GM12878 (cell line): ENCODE measurements around the gene DIPK1A. TPM values are rescaled to one million over a fixed set of nuclear protein-coding genes. Genes with fewer than 3 reads are reported as not detected.

Experiments used
- ATAC-seq: fragments of 200-7000 bp; cut with Tn5 transposase; 3 replicates; pipeline ENCODE4 v1.9.1; 2020; ENCODE audit warnings: mild to moderate bottlenecking, moderate library complexity
- BruUV-seq: library from RNA; stranded (reverse); fragments of 400-500 nt; replicated peaks from 2 replicates; lab custom pipeline; 2021; lab: Mats Ljungman, UMichigan
- CTCF ChIA-PET: fragments of 300-600 bp; sonication (Branson Sonifier 250); formaldehyde crosslinking; extraction: SDS; loops from one replicate; lab custom pipeline; 2021; ENCODE audit warnings: inconsistent platforms; lab: Yijun Ruan, JAX
- POLR2A ChIA-PET: fragments of 350-600 bp; formaldehyde crosslinking; extraction: SDS; loops from one replicate; lab custom pipeline; 2021; ENCODE audit warnings: inconsistent platforms; lab: Charles Lee
- RAD21 ChIA-PET: fragments of 300-600 bp; sonication (Branson Sonifier 250); formaldehyde crosslinking; loops from one replicate; lab custom pipeline; 2023; ENCODE audit warnings: antibody characterized with exemption; ENCODE audit not compliant: unreplicated experiment; lab: Charles Lee
- SMC1A ChIA-PET: fragments of 300-600 bp; sonication (Branson Sonifier 250); formaldehyde crosslinking; loops from one replicate; lab custom pipeline; 2023; ENCODE audit not compliant: unreplicated experiment, uncharacterized antibody; lab: Charles Lee
- DNase-seq: peaks from one replicate; pipeline ENCODE4 v3.0.0-alpha.2; 2011; ENCODE audit warnings: low read depth, low spot score
- FAIRE-seq: peaks from 3 replicates; lab custom pipeline; 2011; peaks lifted over from hg19 to GRCh38; lab: Jason Lieb, UNC
- H2AFZ ChIP-seq: 2 replicates; pipeline ENCODE4 v1.6.0; 2011; ENCODE audit warnings: low read depth, low read length, control low read depth; ENCODE audit not compliant: control insufficient read depth
- H3K27ac ChIP-seq: 2 replicates; pipeline ENCODE4 v1.5.1; 2011; ENCODE audit warnings: control low read depth; ENCODE audit not compliant: control insufficient read depth, insufficient read depth
- H3K27me3 ChIP-seq, 2 experiments: replicated peaks in 1 of 2; 2 replicates each; pipeline versions ENCODE4 v1.6.0 to v1.6.1; 2011; ENCODE audit warnings: low read length in 1 of 2; ENCODE audit not compliant: control insufficient read depth in 2 of 2, insufficient read depth in 2 of 2
- H3K36me3 ChIP-seq, 2 experiments: 2 replicates each; pipeline ENCODE4 v1.5.1; 2011; ENCODE audit warnings: low read length in 1 of 2; ENCODE audit not compliant: control insufficient read depth in 2 of 2, insufficient read depth in 2 of 2
- H3K4me1 ChIP-seq: 2 replicates; pipeline ENCODE4 v1.6.1; 2011; ENCODE audit warnings: mild to moderate bottlenecking, low read length, moderate library complexity, mixed read lengths; ENCODE audit not compliant: control insufficient read depth, insufficient read depth
- H3K4me2 ChIP-seq: 2 replicates; pipeline ENCODE4 v1.6.0; 2011; ENCODE audit warnings: control low read depth; ENCODE audit not compliant: control insufficient read depth, insufficient read depth
- H3K4me3 ChIP-seq: fragments of 200-600 bp; sonication (generic); 2 replicates; pipeline ENCODE4 v1.5.1; 2016
- H3K79me2 ChIP-seq: 2 replicates; pipeline ENCODE4 v1.6.0; 2011; ENCODE audit warnings: low read length; ENCODE audit not compliant: control insufficient read depth, insufficient read depth
- H3K9ac ChIP-seq: 2 replicates; pipeline ENCODE4 v1.8.0; 2011; ENCODE audit warnings: low read length, control low read depth, mixed read lengths; ENCODE audit not compliant: control insufficient read depth, insufficient read depth
- H3K9me3 ChIP-seq: replicated peaks from 3 replicates; pipeline ENCODE4 v1.5.1; 2011; ENCODE audit warnings: mild to moderate bottlenecking, low read length; ENCODE audit not compliant: control insufficient read depth, insufficient read depth
- H4K20me1 ChIP-seq: 2 replicates; pipeline ENCODE4 v1.6.0; 2011; ENCODE audit not compliant: control insufficient read depth, insufficient read depth
- EGR1 ChIP-seq, 2 experiments: IDR thresholded peaks; 1 replicate in 1 of 2; 2 replicates in 1 of 2; pipeline ENCODE4 v1.6.1; 2011 to 2012; ENCODE audit warnings: low read depth in 2 of 2, low read length in 2 of 2, borderline replicate concordance in 1 of 2, mild to moderate bottlenecking in 1 of 2, moderate library complexity in 1 of 2
- EP300 ChIP-seq, 2 experiments: fragments of 150-350 bp in 1 of 2; IDR thresholded peaks; 2 replicates each; pipeline ENCODE4 v1.6.1; 2011 to 2012; ENCODE audit warnings: low read depth in 2 of 2, low read length in 2 of 2, borderline replicate concordance in 1 of 2, improper control_type of control experiment in 1 of 2, inconsistent platforms in 1 of 2; ENCODE audit not compliant: control insufficient read depth in 1 of 2
- ESRRA ChIP-seq: IDR thresholded peaks from 2 replicates; pipeline ENCODE4 v1.6.1; 2012; ENCODE audit warnings: mild to moderate bottlenecking, low read length, improper control_type of control experiment
- SPI1 ChIP-seq: IDR thresholded peaks from 2 replicates; pipeline ENCODE4 v1.6.1; 2011; ENCODE audit warnings: low read depth, mild to moderate bottlenecking, low read length, moderate library complexity, borderline replicate concordance; ENCODE audit not compliant: insufficient read depth
- ZBTB40 ChIP-seq: fragments of 450-650 bp; IDR thresholded peaks from 2 replicates; pipeline ENCODE4 v1.6.1; 2016; ENCODE audit warnings: mild to moderate bottlenecking, moderate library complexity, borderline replicate concordance
- WGBS: methylation state at CpG from one replicate; pipeline ENCODE4 v1.1.6; 2016; ENCODE audit warnings: low lambda C conversion rate; ENCODE audit not compliant: insufficient replicate concordance, insufficient coverage; ENCODE audit errors: missing lambda C conversion rate; 5-methylcytosine and 5-hydroxymethylcytosine counted together
- in situ Hi-C: fragments of 300-500 bp; cut with MboI; formaldehyde crosslinking; loops from 9 replicates; pipeline ENCODE4 v1.14.3; 2018; ENCODE audit warnings: mixed read lengths
- intact Hi-C: fragments of 100-400 bp; cut with micrococcal nuclease; formaldehyde crosslinking; loops from one replicate; pipeline ENCODE4 v1.14.2; 2022; ENCODE audit not compliant: unreplicated experiment
- polyA plus RNA-seq, 11 experiments: library from polyadenylated mRNA; depleted of rRNA in 4 of 11; unstranded in 6 of 11; stranded (reverse) in 5 of 11; fragments of >200 nt; fragmentation: Nextera tagmentation in 4 of 11; fragmentation: Illumina TruSeq in 1 of 11; extraction: Ambion mirVana in 4 of 11; extraction: Trizol in 1 of 11; gene quantifications; 1 replicate in 1 of 11; 2 replicates in 10 of 11; pipeline versions ENCODE4 v1.2.1 to v1.2.3, GENCODE V29; 2011 to 2016; ENCODE audit warnings: inconsistent platforms in 2 of 11, missing spikeins in 2 of 11, low read depth in 1 of 11
- total RNA-seq, 4 experiments: library from RNA; depleted of rRNA in 3 of 4; stranded (reverse); fragments of >200 nt in 3 of 4; fragmentation: Illumina TruSeq in 1 of 4; extraction: Trizol in 1 of 4; gene quantifications; 2 replicates each; pipeline versions ENCODE4 v1.2.1 to v1.2.3, GENCODE V29; 2013 to 2021

DIPK1A gene
- total and polyA plus RNA-seq, 10 of the 15 experiments (the other 5 are each of a cell fraction or from before 2014, with no cell fraction given), result 4.9 to 15.0 (median 9.7) TPM

- FAIRE-seq (no peak), DNase-seq (no peak), ATAC-seq (no peak)
- Histone ChIP-seq H3K27me3 (no peaks in the 10 kb centered on the region), H3K4me1 (peaks cover 24% of the 10 kb centered on the region), H3K4me3 (no peak overlapping the region), H3K9ac (no peak overlapping the region), H3K27ac (no peak overlapping the region), H3K79me2 (peaks cover 18% of the 10 kb centered on the region), H3K9me3 (no peaks in the 10 kb centered on the region), H2AFZ (no peak overlapping the region), H3K36me3 (no peaks in the 10 kb centered on the region), H3K4me2 (no peak overlapping the region), H4K20me1 (no peaks in the 10 kb centered on the region)
- BruUV-seq, result no TSS peak
- TF ChIP-seq ESRRA (no peak), ZBTB40 (no peak), EGR1 (IDR thresholded peaks at IDR 0.05; ENCODE audit: borderline replicate concordance in 1 of 2, low read depth in 2 of 2, low read length in 2 of 2) (no peak), SPI1 (no peak), EP300 (IDR thresholded peaks at IDR 0.05; ENCODE audit: borderline replicate concordance in 1 of 2, control insufficient read depth in 1 of 2, low read depth in 2 of 2, low read length in 2 of 2) (no peak)
- WGBS, result 32% methylated on average over 3 of the region's 3 CpGs
- RAD21 ChIA-PET, result interaction anchor here (0.8 to 11.6 kb wide), 2 partner anchors 7 to 16 kb away, joined by 3 to 204 read pairs; no protein-coding TSS in a partner anchor
- SMC1A ChIA-PET, result interaction anchor here (0.6 to 11.1 kb wide), 9 partner anchors 7 to 107 kb away, joined by 3 to 163 read pairs (median 6); no protein-coding TSS in a partner anchor
- intact Hi-C loops (loop anchor here (5.0 kb wide), 2 partner anchors 112 to 217 kb away; partner anchors contain the start of genes CCDC18, MTF2 and TMED5), in situ Hi-C loops (no loop called here)
- POLR2A ChIA-PET, result interaction anchor here (1.5 to 6.4 kb wide), 3 partner anchors 8 to 17 kb away, joined by 3 to 103 read pairs (median 43); no protein-coding TSS in a partner anchor
- CTCF ChIA-PET, result interaction anchor here (0.6 to 6.7 kb wide), 2 partner anchors 28 to 503 kb away, joined by 4 to 136 read pairs; no protein-coding TSS in a partner anchor
Observed at GRCh38 chr1:92964998-92965397, 3.7 kb upstream of the DIPK1A start.
